ENCODE data around the gene SNX11. TPM values are rescaled to one million over a fixed set of nuclear protein-coding genes. Genes with fewer than 3 reads are reported as not detected.

Gene SNX11
- total RNA-seq, 4 donors from 2014 or later, result 12.7 to 16.6 (median 15.0) TPM

DNA sequence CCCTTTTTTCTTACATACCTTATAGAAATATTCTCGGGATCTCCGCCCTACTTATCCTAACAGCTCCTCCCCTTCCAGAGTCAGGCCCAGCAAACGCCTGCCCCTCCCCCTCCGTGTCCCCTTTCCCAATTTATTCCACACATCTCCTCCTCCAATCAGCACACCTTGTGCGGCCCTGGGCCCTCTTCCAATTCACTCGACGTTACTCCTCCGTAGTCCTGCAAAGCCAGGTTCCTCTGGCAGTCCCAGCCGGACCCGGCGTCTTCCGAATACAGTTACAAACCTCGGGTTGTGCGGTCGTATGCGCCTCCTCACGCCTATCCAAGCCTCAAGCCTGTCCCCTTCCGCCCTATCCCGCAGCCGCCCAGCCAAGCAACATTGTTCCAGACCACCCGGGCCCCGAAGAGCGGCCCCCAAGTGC is 7.0 kb upstream of the SNX11 start:
- peaks cover 0 to 44% (median 8%) of the 10 kb centered on the region in 3 donors for H3K4me1 ChIP-seq
- 0% methylated on average over 18 to 19 of the region's 23 CpGs for WGBS, 2 donors
- no peaks in the 10 kb centered on the region for H3K27me3 ChIP-seq
- intact Hi-C loops (cut with DNase I), result no loop called here
- peak overlapping the region; percentile 78 to 98 (median 86) for H3K4me3 ChIP-seq
- DNase-seq, result no peak
- H3K27ac ChIP-seq, result peak overlapping the region; percentile 87 to 97 (median 94)
- H3K36me3 ChIP-seq, result peaks cover 0 to under 1% (median 0%) of the 10 kb centered on the region in 3 donors
- TF ChIP-seq POLR2A (IDR thresholded peaks at IDR 0.05), result no peak
- no peaks in the 10 kb centered on the region for H3K9me3 ChIP-seq

DNA sequence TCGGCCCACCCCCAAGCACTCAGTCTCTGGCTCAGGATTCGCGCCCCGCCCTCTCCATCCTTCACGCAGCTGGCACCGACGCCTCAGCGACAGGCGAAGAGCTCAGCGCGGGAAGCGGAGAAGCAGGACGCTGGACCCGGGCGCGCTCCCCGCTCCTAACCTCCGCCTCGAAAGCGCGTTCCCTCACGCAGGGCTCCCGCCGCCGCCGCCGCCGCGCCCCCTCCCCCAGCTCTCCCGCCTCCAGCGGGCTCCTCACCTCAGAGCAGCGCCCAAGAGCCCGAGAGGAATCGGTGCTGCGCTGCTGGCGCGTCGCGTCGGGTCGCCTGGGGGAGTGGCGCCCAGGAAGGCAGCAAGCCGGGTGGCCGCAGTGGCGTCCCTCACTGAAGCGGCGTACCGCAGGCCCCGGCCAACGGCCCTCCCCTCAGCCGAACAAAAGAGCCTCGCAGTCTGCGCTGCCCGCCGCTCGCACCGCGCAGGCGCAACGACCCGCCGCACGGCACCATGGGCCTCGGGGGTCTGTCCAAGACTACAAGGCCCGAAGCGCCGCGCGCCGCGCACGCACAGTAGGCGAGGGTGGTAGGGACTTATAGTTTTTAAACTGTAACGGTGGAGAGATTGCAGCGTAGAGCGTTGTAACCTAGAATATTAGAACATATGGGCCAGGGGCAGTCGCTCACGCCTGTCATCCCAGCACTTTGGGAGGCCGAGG is 6.4 kb upstream of the SNX11 start, which contains the start of gene CBX1:
CBX1 (minus strand) TSS at position 467 of the 709 bp plus-strand sequence. CDS start 24,474 bp downstream, outside the sequence.
- Histone ChIP-seq H3K36me3 (no peaks in the 10 kb centered on the region), H3K4me3 (peak within 1 kb of the TSS; percentile 78 to 98 (median 86)), H3K27me3 (no peaks in the 10 kb centered on the region), H3K9me3 (no peaks in the 10 kb centered on the region), H3K4me1 (peaks cover 0 to 39% (median 8%) of the 10 kb centered on the region in 3 donors), H3K27ac (peak within 1 kb of the TSS; percentile 87 to 97 (median 94))
- intact Hi-C loops (cut with DNase I), result no loop called here
- DNase-seq, result peak; percentile 71
- WGBS, 2 donors, result 0% methylated on average over 13 of the region's 79 CpGs; no CpG with 5 or more reads in 1 of the 2 donors
- peak in 3 of 4 donors; percentile 46 to 81 (median 76) for TF ChIP-seq POLR2A (IDR thresholded peaks at IDR 0.05)
- TF ChIP-seq, protein P1, sequence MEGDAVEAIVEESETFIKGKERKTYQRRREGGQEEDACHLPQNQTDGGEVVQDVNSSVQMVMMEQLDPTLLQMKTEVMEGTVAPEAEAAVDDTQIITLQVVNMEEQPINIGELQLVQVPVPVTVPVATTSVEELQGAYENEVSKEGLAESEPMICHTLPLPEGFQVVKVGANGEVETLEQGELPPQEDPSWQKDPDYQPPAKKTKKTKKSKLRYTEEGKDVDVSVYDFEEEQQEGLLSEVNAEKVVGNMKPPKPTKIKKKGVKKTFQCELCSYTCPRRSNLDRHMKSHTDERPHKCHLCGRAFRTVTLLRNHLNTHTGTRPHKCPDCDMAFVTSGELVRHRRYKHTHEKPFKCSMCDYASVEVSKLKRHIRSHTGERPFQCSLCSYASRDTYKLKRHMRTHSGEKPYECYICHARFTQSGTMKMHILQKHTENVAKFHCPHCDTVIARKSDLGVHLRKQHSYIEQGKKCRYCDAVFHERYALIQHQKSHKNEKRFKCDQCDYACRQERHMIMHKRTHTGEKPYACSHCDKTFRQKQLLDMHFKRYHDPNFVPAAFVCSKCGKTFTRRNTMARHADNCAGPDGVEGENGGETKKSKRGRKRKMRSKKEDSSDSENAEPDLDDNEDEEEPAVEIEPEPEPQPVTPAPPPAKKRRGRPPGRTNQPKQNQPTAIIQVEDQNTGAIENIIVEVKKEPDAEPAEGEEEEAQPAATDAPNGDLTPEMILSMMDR (IDR thresholded peaks at IDR 0.05), result peak in 1 of 6 experiments; percentile 33

DNA sequence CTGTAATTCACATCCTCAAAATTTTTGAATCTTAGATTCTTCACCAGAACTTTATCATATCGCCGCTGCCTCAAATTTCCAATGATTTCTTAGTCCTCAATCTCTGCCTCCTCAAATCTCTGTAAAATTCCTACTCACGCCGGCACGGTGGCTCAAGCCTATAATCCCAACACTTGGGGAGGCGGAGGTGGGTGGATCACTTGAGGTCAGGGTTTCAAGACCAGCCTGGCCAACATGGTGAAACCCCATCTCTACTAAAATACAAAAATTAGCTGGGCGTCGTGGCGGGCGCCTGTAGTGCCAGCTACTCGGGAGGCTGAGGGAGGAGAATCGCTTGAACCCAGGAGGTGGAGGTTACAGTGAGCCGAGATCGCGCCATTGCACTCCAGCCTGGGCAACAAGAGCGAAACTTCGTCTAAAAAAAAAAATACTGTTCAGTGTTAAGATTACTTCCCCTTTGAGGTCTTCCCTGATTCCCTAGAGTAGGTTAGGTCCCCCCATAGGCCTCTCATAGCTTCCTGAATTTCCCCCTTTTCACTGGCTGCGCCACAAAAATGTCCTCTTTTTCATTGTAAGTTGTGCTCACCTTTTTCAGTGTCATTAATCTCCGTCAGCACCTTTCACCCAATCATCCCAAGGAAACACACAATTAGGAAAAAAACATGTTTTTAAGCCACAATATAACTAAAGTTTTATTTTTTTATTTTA is 5.4 kb upstream of the SNX11 start:
- H3K27me3 ChIP-seq, result no peaks in the 10 kb centered on the region
- DNase-seq, result no peak
- TF ChIP-seq, protein P1 (IDR thresholded peaks at IDR 0.05), result no peak
- no peak for TF ChIP-seq POLR2A (IDR thresholded peaks at IDR 0.05)
- intact Hi-C loops (cut with DNase I), result no loop called here
- no peaks in the 10 kb centered on the region for H3K9me3 ChIP-seq
- H3K4me1 ChIP-seq, result peaks cover 4 to 35% (median 8%) of the 10 kb centered on the region in 3 donors
- peak overlapping the region in 3 of 4 donors; percentile 78 to 98 (median 90) for H3K4me3 ChIP-seq
- H3K27ac ChIP-seq, result peak overlapping the region in 2 of 4 donors; percentile 11 to 91
- WGBS, 2 donors, result 83 to 91% methylated on average over 14 to 19 of the region's 19 CpGs
- H3K36me3 ChIP-seq, result no peaks in the 10 kb centered on the region

DNA sequence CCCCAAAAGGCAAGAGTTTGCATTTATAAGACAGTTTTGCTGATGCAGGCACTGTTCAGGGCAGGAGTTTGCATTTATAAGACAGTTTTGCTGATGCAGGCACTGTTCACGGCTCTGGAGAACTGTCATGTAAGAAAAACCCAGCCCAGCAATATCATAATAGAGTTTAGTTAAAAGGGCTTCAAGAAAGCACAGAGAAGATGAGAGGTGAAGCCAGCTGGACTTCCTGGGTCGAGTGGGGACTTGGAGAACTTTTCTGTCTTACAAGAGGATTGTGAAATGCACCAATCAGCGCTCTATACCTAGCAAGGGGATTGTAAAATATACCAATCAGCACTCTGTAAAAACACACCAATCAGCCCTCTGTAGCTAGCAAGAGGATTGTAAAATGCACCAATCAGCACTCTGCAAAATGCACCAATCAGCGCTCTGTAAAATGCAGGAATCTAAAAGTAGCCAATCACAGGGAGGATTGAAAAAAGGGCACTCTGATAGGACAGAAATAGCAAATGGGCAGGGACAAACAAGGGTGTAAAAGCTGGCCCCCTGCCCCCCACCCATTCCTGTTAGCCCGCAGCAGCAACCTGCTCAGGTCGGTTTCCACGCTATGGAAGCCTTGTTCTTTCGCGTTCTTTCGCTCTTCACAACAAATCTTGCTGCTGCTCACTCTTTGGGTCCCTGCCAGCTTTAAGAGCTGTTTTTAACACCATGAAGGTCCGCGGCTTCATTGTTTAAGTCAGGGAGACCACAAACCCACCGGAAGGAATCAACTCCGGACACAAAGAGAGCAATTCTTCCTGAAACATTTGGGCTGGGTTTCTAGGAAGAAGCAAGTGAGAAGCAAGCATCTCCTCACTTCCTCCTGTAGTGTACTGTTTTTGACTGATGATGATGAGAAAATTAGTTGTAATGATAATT is 4.5 kb upstream of the SNX11 start:
- Histone ChIP-seq H3K4me3 (no peak overlapping the region), H3K9me3 (no peaks in the 10 kb centered on the region), H3K4me1 (peaks cover 4 to 33% (median 8%) of the 10 kb centered on the region in 3 donors), H3K27ac (no peak overlapping the region), H3K27me3 (no peaks in the 10 kb centered on the region), H3K36me3 (no peaks in the 10 kb centered on the region)
- WGBS, 2 donors, result 58 to 73% methylated on average over 11 to 14 of the region's 14 CpGs
- TF ChIP-seq, protein P1 (IDR thresholded peaks at IDR 0.05), result no peak
- intact Hi-C loops (cut with DNase I), result no loop called here
- DNase-seq, result no peak

DNA sequence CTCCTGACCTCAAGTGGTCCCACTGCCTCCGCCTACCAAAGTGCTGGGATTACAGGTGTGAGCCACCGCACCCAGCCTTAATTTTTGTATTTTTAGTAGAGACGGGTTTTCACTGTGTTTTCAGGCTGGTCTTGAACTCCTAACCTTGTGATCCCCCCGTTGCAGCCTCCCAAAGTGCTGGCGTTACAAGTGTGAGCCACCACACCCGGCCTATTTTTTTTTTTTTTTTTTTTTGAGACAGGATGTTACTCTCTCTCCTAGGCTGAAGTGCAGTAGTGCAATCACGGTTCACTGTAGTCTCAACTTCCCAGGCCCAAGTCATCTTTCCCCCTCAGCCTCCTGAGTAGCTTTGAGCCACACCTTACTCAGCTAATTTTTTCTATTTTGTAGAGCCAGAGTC is 3.1 kb upstream of the SNX11 start:
- DNase-seq, result no peak
- H3K9me3 ChIP-seq, result no peaks in the 10 kb centered on the region
- H3K27ac ChIP-seq, result no peak overlapping the region
- intact Hi-C loops (cut with DNase I), result no loop called here
- no peaks in the 10 kb centered on the region for H3K36me3 ChIP-seq
- WGBS, 2 donors, result 86 to 87% methylated on average over 6 to 7 of the region's 7 CpGs
- H3K4me3 ChIP-seq, result no peak overlapping the region
- no peaks in the 10 kb centered on the region for H3K27me3 ChIP-seq
- TF ChIP-seq, protein P1 (IDR thresholded peaks at IDR 0.05), result no peak
- no peak for TF ChIP-seq POLR2A (IDR thresholded peaks at IDR 0.05)
- peaks cover 4 to 39% (median 20%) of the 10 kb centered on the region in 3 donors for H3K4me1 ChIP-seq

All from esophagus squamous epithelium (tissue), 5 donors.